Measurements from ENCODE around the gene OR2AT4. TPM values are rescaled to one million over a fixed set of nuclear protein-coding genes. Genes with fewer than 3 reads are reported as not detected.

The OR2AT4 gene
- total and polyA plus RNA-seq, 2 of the 8 experiments (the other 6 are each of a cell fraction or from before 2014, with no cell fraction given) = not detected

GRCh38 chr11:75056814-75057213 lies 39.9 kb downstream of the OR2AT4 start:
- H3K36me3 ChIP-seq (ENCODE audit: control insufficient read depth in 2 of 4, insufficient read depth in 4 of 4, low read length in 3 of 4) = no peaks in the 10 kb centered on the region
- H4K20me1 ChIP-seq (replicated peaks in 1 of 2; ENCODE audit: control insufficient read depth in 1 of 2, insufficient read depth in 2 of 2, low read length in 2 of 2) = no peaks in the 10 kb centered on the region
- no peak overlapping the region for H2BK5ac ChIP-seq (ENCODE audit: low read depth, low read length)
- H2AK5ac ChIP-seq (ENCODE audit: low read depth, low read length) = no peak overlapping the region
- no peak overlapping the region for H2BK15ac ChIP-seq (ENCODE audit: low read length)
- no peaks in the 10 kb centered on the region for H3K4me1 ChIP-seq (replicated peaks in 1 of 4; ENCODE audit: control insufficient read depth in 3 of 4, insufficient read depth in 4 of 4, low read length in 3 of 4)
- H3K79me2 ChIP-seq (ENCODE audit: control insufficient read depth in 1 of 2, insufficient read depth in 2 of 2, low read length in 2 of 2) = no peaks in the 10 kb centered on the region
- H4K91ac ChIP-seq (replicated peaks; ENCODE audit: insufficient read length, low read length) = no peak overlapping the region
- H3K23me2 ChIP-seq (ENCODE audit: low read depth, low read length) = no peaks in the 10 kb centered on the region
- H3K9ac ChIP-seq (replicated peaks in 1 of 4; ENCODE audit: extremely low read depth in 1 of 4, low read depth in 3 of 4, low read length in 3 of 4) = no peak overlapping the region; a peak in 1 of 7 replicates
- peaks cover 8 to 9% of the 10 kb centered on the region in 2 experiments; a peak in 2 of 4 replicates for H3K9me3 ChIP-seq (ENCODE audit: insufficient read depth in 2 of 2, low read depth in 1 of 2, low read length in 1 of 2)
- no peak for DNase-seq (ENCODE audit: low read depth in 1 of 2, low spot score in 2 of 2)
- no peak overlapping the region for H3K23ac ChIP-seq (ENCODE audit: insufficient read length)
- no peak overlapping the region for H3K56ac ChIP-seq (replicated peaks; ENCODE audit: insufficient read length, low read depth, low read length)
- no peak overlapping the region for H4K5ac ChIP-seq (ENCODE audit: insufficient read length, low read depth, low read length)
- H2BK20ac ChIP-seq (ENCODE audit: low read length) = no peak overlapping the region
- POLR2A ChIA-PET (ENCODE audit: partially characterized antibody) = no interaction called here
- H3K14ac ChIP-seq (ENCODE audit: insufficient read length) = no peak overlapping the region
- H3K27me3 ChIP-seq (replicated peaks in 1 of 4; ENCODE audit: control insufficient read depth in 3 of 4, extremely low read depth in 1 of 4, insufficient read depth in 3 of 4, low read length in 3 of 4) = no peaks in the 10 kb centered on the region
- no peak overlapping the region for H3K4me3 ChIP-seq (ENCODE audit: extremely low read depth in 1 of 4, insufficient read depth in 2 of 4, low read depth in 3 of 4, low read length in 4 of 4)
- H4K8ac ChIP-seq (ENCODE audit: extremely low read depth, insufficient read depth, low read length) = no peak overlapping the region
- H3K4ac ChIP-seq (replicated peaks; ENCODE audit: insufficient read length, low read depth, low read length) = no peak overlapping the region
- H2BK12ac ChIP-seq (ENCODE audit: low read depth, low read length) = no peak overlapping the region
- H3K79me1 ChIP-seq (ENCODE audit: low read depth, low read length) = no peaks in the 10 kb centered on the region
- H3K27ac ChIP-seq (ENCODE audit: low read depth, low read length) = no peak overlapping the region
- FAIRE-seq = no peak
- CTCF ChIA-PET (ENCODE audit: partially characterized antibody) = interaction anchor here (0.8 to 1.7 kb wide), 5 partner anchors 10 to 84 kb away, joined by 3 to 5 read pairs (median 3); no protein-coding TSS in a partner anchor
- no peak overlapping the region for H2BK120ac ChIP-seq (replicated peaks; ENCODE audit: low read depth, low read length)
- no peak overlapping the region for H3K4me2 ChIP-seq (ENCODE audit: insufficient read depth in 1 of 2, low read depth in 2 of 2, low read length in 2 of 2)
- whole genome bisulfite sequencing, 2 experiments (ENCODE audit: extremely low coverage in 1 of 2, insufficient coverage in 1 of 2, insufficient read length in 1 of 2, insufficient replicate concordance in 2 of 2, low coverage in 1 of 2, low lambda C conversion rate in 2 of 2, missing lambda C conversion rate in 1 of 2) = 81% methylated on average over 3 of the region's 3 CpGs; no CpG with 5 or more reads in 1 of the 2 experiments
- H3K18ac ChIP-seq (ENCODE audit: extremely low read depth, low read length) = no peak overlapping the region
- no peak overlapping the region for H2AFZ ChIP-seq (ENCODE audit: low read length)
- TF ChIP-seq KDM1A (IDR thresholded peaks at IDR 0.05; ENCODE audit: borderline replicate concordance, low read length) = no peak
- TF ChIP-seq RAD21 (IDR thresholded peaks at IDR 0.05 in 1 of 2, conservative IDR thresholded peaks at IDR 0.05 in 1 of 2; ENCODE audit: low read depth in 2 of 2, low read length in 2 of 2) = no peak
- TF ChIP-seq CREB1 (IDR thresholded peaks at IDR 0.05) = no peak
- TF ChIP-seq MAX (IDR thresholded peaks at IDR 0.05) = no peak
- TF ChIP-seq ATF2 (IDR thresholded peaks at IDR 0.05; ENCODE audit: low read length) = no peak
- TF ChIP-seq EGR1 (IDR thresholded peaks at IDR 0.05; ENCODE audit: borderline replicate concordance, low read depth, low read length) = no peak
- no peak for TF ChIP-seq POLR2A (IDR thresholded peaks at IDR 0.05; ENCODE audit: control extremely low read depth in 1 of 2, low read depth in 2 of 2, low read length in 2 of 2)
- no peak for TF ChIP-seq CBX5 (IDR thresholded peaks at IDR 0.05; ENCODE audit: low read depth, low read length)
- no peak for TF ChIP-seq HDAC6 (IDR thresholded peaks at IDR 0.05; ENCODE audit: low read depth, low read length)
- no peak for TF ChIP-seq TEAD4 (IDR thresholded peaks at IDR 0.05; ENCODE audit: low read depth, low read length)
- TF ChIP-seq BCL11A (IDR thresholded peaks at IDR 0.05; ENCODE audit: low read depth in 2 of 2, low read length in 2 of 2) = no peak
- TF ChIP-seq NANOG (IDR thresholded peaks at IDR 0.05; ENCODE audit: insufficient read depth, low read depth, low read length, poor library complexity, severe bottlenecking) = no peak
- no peak for TF ChIP-seq CHD2 (IDR thresholded peaks at IDR 0.05; ENCODE audit: low read length)
